Prostate gland (tissue), 2 donors: Measurements from ENCODE around the gene EDEM3.

Experiments
- CTCF ChIP-seq, 4 experiments: fragments of 200-600 bp in 2 of 4; fragments of 450-650 bp in 2 of 4; sonication (generic) in 2 of 4; IDR thresholded peaks; 1 replicate in 3 of 4; 2 replicates in 1 of 4; pipeline ENCODE4 v1.5.1; 2016 to 2019; ENCODE audit warnings: antibody characterized with exemption in 4 of 4, mild to moderate bottlenecking in 2 of 4, moderate library complexity in 2 of 4
- POLR2A ChIP-seq: fragments of 450-650 bp; IDR thresholded peaks from one replicate; pipeline ENCODE4 v1.6.1; 2016; ENCODE audit warnings: antibody characterized with exemption, mild to moderate bottlenecking
- POLR2AphosphoS5 ChIP-seq: sonication (generic); formaldehyde crosslinking; IDR thresholded peaks from one replicate; pipeline ENCODE4 v1.6.1; 2017; ENCODE audit warnings: antibody characterized with exemption

- TF ChIP-seq POLR2A (no peak), CTCF (IDR thresholded peaks at IDR 0.05) (no peak), POLR2AphosphoS5 (no peak)
Measured at GRCh38 chr1:184646178-184646701, 108.4 kb downstream of the EDEM3 start.
